HepG2 (cell line): ENCODE measurements around the gene FAM184B. TPM values are rescaled to one million over a fixed set of nuclear protein-coding genes. Genes with fewer than 3 reads are reported as not detected.

Source experiments
- ATAC-seq: fragments of 200-7000 bp; cut with Tn5 transposase; 3 replicates; pipeline ENCODE4 v1.9.1; 2020; ENCODE audit warnings: mild to moderate bottlenecking, moderate library complexity
- BruUV-seq: library from RNA; stranded (reverse); fragments of 400-500 nt; replicated peaks from 2 replicates; lab custom pipeline; 2021; lab: Mats Ljungman, UMichigan
- CTCF ChIA-PET: fragments of 300-600 bp; formaldehyde crosslinking; extraction: SDS; loops from one replicate; lab custom pipeline; 2021; ENCODE audit warnings: low total read pairs, inconsistent platforms, low intra/inter-chr PET ratio; lab: Yijun Ruan, JAX
- POLR2A ChIA-PET: fragments of 350-600 bp; sonication (Branson Sonifier 250); formaldehyde crosslinking; loops from one replicate; lab custom pipeline; 2020; ENCODE audit warnings: antibody characterized with exemption, inconsistent platforms; lab: Yijun Ruan, JAX
- DNase-seq: peaks from one replicate; pipeline ENCODE4 v3.0.0-alpha.2; 2015; ENCODE audit warnings: low spot score
- FAIRE-seq: peaks from 3 replicates; lab custom pipeline; 2011; peaks lifted over from hg19 to GRCh38; lab: Jason Lieb, UNC
- H2AFZ ChIP-seq: one replicate; pipeline ENCODE4 v1.6.1; 2011; ENCODE audit warnings: low read length, inconsistent platforms
- H3K27ac ChIP-seq: fragments of 300-600 bp; 3 replicates; pipeline ENCODE4 v1.8.0; 2011; ENCODE audit warnings: mixed run types, mild to moderate bottlenecking, mixed read lengths, low read length, inconsistent platforms; ENCODE audit not compliant: insufficient read depth; ENCODE audit errors: extremely low read length
- H3K27me3 ChIP-seq, 2 experiments: fragments of 200-600 bp in 1 of 2; 2 replicates in 1 of 2; 3 replicates in 1 of 2; pipeline versions ENCODE4 v1.6.0 to v1.8.0; 2011; ENCODE audit warnings: low read length in 2 of 2, mild to moderate bottlenecking in 2 of 2, moderate library complexity in 2 of 2, inconsistent platforms in 1 of 2; ENCODE audit not compliant: insufficient read depth in 2 of 2, control insufficient read depth in 1 of 2
- H3K36me3 ChIP-seq, 2 experiments: fragments of 200-600 bp in 1 of 2; replicated peaks in 1 of 2; 2 replicates in 1 of 2; 3 replicates in 1 of 2; pipeline versions ENCODE4 v1.5.1 to v1.8.0; 2011; ENCODE audit warnings: low read length in 2 of 2, inconsistent platforms in 1 of 2; ENCODE audit not compliant: insufficient read depth in 2 of 2, control insufficient read depth in 1 of 2
- H3K4me1 ChIP-seq: 2 replicates; pipeline ENCODE4 v1.5.1; 2012; ENCODE audit warnings: low read length, inconsistent platforms; ENCODE audit not compliant: insufficient read depth
- H3K4me2 ChIP-seq: 2 replicates; pipeline ENCODE4 v1.6.0; 2011; ENCODE audit warnings: low read depth, low read length, inconsistent platforms
- H3K4me3 ChIP-seq, 3 experiments: fragments of 200-600 bp in 1 of 3; sonication (generic), shearing (Covaris generic) in 1 of 3; replicated peaks in 1 of 3; 2 replicates each; pipeline ENCODE4 v1.5.1; 2011 to 2016; ENCODE audit warnings: low read length in 3 of 3, inconsistent platforms in 2 of 3, low read depth in 2 of 3, mild to moderate bottlenecking in 2 of 3, control low read depth in 1 of 3, mixed read lengths in 1 of 3; ENCODE audit not compliant: insufficient read depth in 1 of 3
- H3K79me2 ChIP-seq: one replicate; pipeline ENCODE4 v1.6.1; 2011; ENCODE audit warnings: low read length, inconsistent platforms; ENCODE audit not compliant: insufficient read depth
- H3K9ac ChIP-seq: 2 replicates; pipeline ENCODE4 v1.6.0; 2011; ENCODE audit warnings: mild to moderate bottlenecking, low read depth, low read length, inconsistent platforms; ENCODE audit not compliant: insufficient read depth
- H3K9me3 ChIP-seq: 2 replicates; pipeline ENCODE4 v1.5.1; 2012; ENCODE audit warnings: mild to moderate bottlenecking, low read length
- H4K20me1 ChIP-seq: 2 replicates; pipeline ENCODE4 v1.6.0; 2011; ENCODE audit warnings: inconsistent platforms, mild to moderate bottlenecking, low read length, moderate library complexity; ENCODE audit not compliant: insufficient read depth
- ARNT ChIP-seq: fragments of 450-650 bp; IDR thresholded peaks from 2 replicates; pipeline ENCODE4 v1.6.1; 2017
- HOXA5 ChIP-seq: sonication (generic); formaldehyde crosslinking; IDR thresholded peaks from 2 replicates; pipeline ENCODE4 v1.4.0; 2020; ENCODE audit warnings: missing genetic modification reagents
- KLF11 ChIP-seq: IDR thresholded peaks from 2 replicates; pipeline ENCODE4 v1.6.1; 2016; ENCODE audit warnings: missing compliant biosample characterization
- MZF1 ChIP-seq: sonication (generic); formaldehyde crosslinking; IDR thresholded peaks from 2 replicates; pipeline ENCODE4 v1.8.1; 2023; ENCODE audit warnings: mild to moderate bottlenecking, missing genetic modification reagents, borderline replicate concordance
- NFIC ChIP-seq: IDR thresholded peaks from 2 replicates; pipeline ENCODE4 v1.6.1; 2012; ENCODE audit warnings: mild to moderate bottlenecking, low read length, inconsistent platforms
- NPAS2 ChIP-seq: sonication (generic); formaldehyde crosslinking; IDR thresholded peaks from 2 replicates; pipeline ENCODE4 v1.8.0; 2022; ENCODE audit warnings: mild to moderate bottlenecking, missing genetic modification reagents, borderline replicate concordance
- PAWR ChIP-seq: sonication (generic); formaldehyde crosslinking; IDR thresholded peaks from 2 replicates; pipeline ENCODE4 v1.4.0; 2020; ENCODE audit warnings: missing genetic modification reagents, mild to moderate bottlenecking, borderline replicate concordance
- PRDM4 ChIP-seq: sonication (generic); formaldehyde crosslinking; IDR thresholded peaks from 2 replicates; pipeline ENCODE4 v1.9.0; 2021; ENCODE audit warnings: missing genetic modification reagents, borderline replicate concordance
- PTBP1 ChIP-seq: fragments of 200-400 bp; formaldehyde crosslinking; IDR thresholded peaks from 2 replicates; pipeline ENCODE4 v1.6.1; 2018; ENCODE audit warnings: low read length, low read depth; ENCODE audit not compliant: poor library complexity, severe bottlenecking
- RCOR2 ChIP-seq: IDR thresholded peaks from 2 replicates; pipeline ENCODE4 v1.6.1; 2016; ENCODE audit warnings: missing biosample characterization, missing genetic modification reagents
- SP140L ChIP-seq: sonication (generic); formaldehyde crosslinking; IDR thresholded peaks from 2 replicates; pipeline ENCODE4 v1.4.0; 2020; ENCODE audit warnings: missing genetic modification reagents, borderline replicate concordance
- TBP ChIP-seq: sonication (generic); formaldehyde crosslinking; IDR thresholded peaks from 2 replicates; pipeline ENCODE4 v1.5.0; 2020; ENCODE audit warnings: missing genetic modification reagents
- ZFP41 ChIP-seq: sonication (generic); formaldehyde crosslinking; IDR thresholded peaks from 2 replicates; pipeline ENCODE4 v1.4.0; 2020; ENCODE audit warnings: mild to moderate bottlenecking, missing genetic modification reagents, borderline replicate concordance
- ZFYVE20 ChIP-seq: sonication (generic); formaldehyde crosslinking; IDR thresholded peaks from 2 replicates; pipeline ENCODE4 v1.8.0; 2023; ENCODE audit warnings: low read depth, mild to moderate bottlenecking, moderate library complexity, missing genetic modification reagents, borderline replicate concordance
- ZNF160 ChIP-seq: sonication (generic); formaldehyde crosslinking; IDR thresholded peaks from 2 replicates; pipeline ENCODE4 v1.8.0; 2022; ENCODE audit warnings: mild to moderate bottlenecking, inconsistent platforms, missing genetic modification reagents
- ZNF432 ChIP-seq: sonication (generic); formaldehyde crosslinking; IDR thresholded peaks from 2 replicates; pipeline ENCODE4 v1.5.0; 2020; ENCODE audit warnings: missing genetic modification reagents, mild to moderate bottlenecking, borderline replicate concordance
- ZNF451 ChIP-seq: sonication (generic); formaldehyde crosslinking; IDR thresholded peaks from 2 replicates; pipeline ENCODE4 v1.5.0; 2020; ENCODE audit warnings: mild to moderate bottlenecking, missing genetic modification reagents
- ZNF501 ChIP-seq: sonication (generic); formaldehyde crosslinking; IDR thresholded peaks from 2 replicates; pipeline ENCODE4 v1.5.1; 2020; ENCODE audit warnings: mild to moderate bottlenecking, moderate library complexity, missing genetic modification reagents
- ZNF549 ChIP-seq: sonication (generic); formaldehyde crosslinking; IDR thresholded peaks from 2 replicates; pipeline ENCODE4 v1.5.0; 2020; ENCODE audit warnings: missing genetic modification reagents
- ZNF557 ChIP-seq: sonication (generic); formaldehyde crosslinking; IDR thresholded peaks from 2 replicates; pipeline ENCODE4 v1.4.0; 2020; ENCODE audit warnings: missing genetic modification reagents
- WGBS: methylation state at CpG from one replicate; pipeline ENCODE4 v1.1.6; 2017; ENCODE audit warnings: low lambda C conversion rate; 5-methylcytosine and 5-hydroxymethylcytosine counted together
- in situ Hi-C: cut with HindIII; loops from 2 replicates; pipeline ENCODE4 v1.10.0; 2017; ENCODE audit warnings: low pct_unique_long_range_greater_than_20kb; ENCODE audit not compliant: extremely low pct_ligation_motif_present
- intact Hi-C: fragments of 100-400 bp; cut with micrococcal nuclease; formaldehyde crosslinking; loops from one replicate; pipeline ENCODE4 v1.10.0; 2022; ENCODE audit not compliant: unreplicated experiment
- polyA plus RNA-seq, 8 experiments: library from polyadenylated mRNA; depleted of rRNA in 3 of 8; stranded (reverse) in 7 of 8; unstranded in 1 of 8; fragments of >200 nt; fragmentation: Illumina TruSeq in 4 of 8; extraction: Trizol in 4 of 8; gene quantifications; 2 replicates each; pipeline versions ENCODE4 v1.2.1 to v1.2.3, GENCODE V29; 2011 to 2016; ENCODE audit warnings: low read depth in 4 of 8, missing spikeins in 1 of 8, mixed read lengths in 1 of 8; ENCODE audit not compliant: insufficient read depth in 1 of 8
- total RNA-seq, 5 experiments: library from RNA; depleted of rRNA; stranded (reverse); fragments of >200 nt; fragmentation: Illumina TruSeq; extraction: Trizol; gene quantifications; 2 replicates each; pipeline ENCODE4 v1.2.3, GENCODE V29; 2016; ENCODE audit warnings: low read depth in 1 of 5

Gene FAM184B
- total and polyA plus RNA-seq, 2 of the 13 experiments (the other 11 are each of a cell fraction or from before 2014, with no cell fraction given): not detected

GRCh38 chr4:17812801-17813200 lies 31.4 kb upstream of the FAM184B start:
- ATAC-seq (no peak), FAIRE-seq (peak; percentile 18), DNase-seq (no peak)
- in situ Hi-C loops (loop anchor here (10.0 kb wide), 2 partner anchors 212 to 552 kb away; partner anchors contain the start of gene LCORL), intact Hi-C loops (no loop called here)
- Histone ChIP-seq H3K79me2 (peaks cover 74% of the 10 kb centered on the region), H3K9me3 (no peaks in the 10 kb centered on the region), H3K4me3 (peak overlapping the region; percentile 21 to 93 (median 68); a peak in 4 of 6 replicates), H3K36me3 (peaks cover 2 to 23% of the 10 kb centered on the region in 2 experiments; a peak in 3 of 5 replicates), H2AFZ (no peak overlapping the region), H3K4me2 (peak overlapping the region; percentile 79), H3K9ac (0 out of 2 replicates have a peak overlapping the region, but pooled peaks have one; percentile 10), H3K27ac (no peak overlapping the region), H3K4me1 (peaks cover 25% of the 10 kb centered on the region), H4K20me1 (peaks cover 19% of the 10 kb centered on the region), H3K27me3 (no peaks in the 10 kb centered on the region; a peak in 1 of 5 replicates)
- 64% methylated on average over 3 of the region's 3 CpGs for WGBS
- CTCF ChIA-PET: no interaction called here
- no peak for TF ChIP-seq PTBP1
- no peak for TF ChIP-seq ZFYVE20
- no peak for TF ChIP-seq KLF11
- no peak for TF ChIP-seq TBP (CRISPR knock-in tag)
- TF ChIP-seq NPAS2 (CRISPR knock-in tag): no peak
- no peak for TF ChIP-seq NFIC
- BruUV-seq: no TSS peak
- POLR2A ChIA-PET: no interaction called here

GRCh38 chr4:17812125-17812524 lies 30.7 kb upstream of the FAM184B start:
- DNase-seq: no peak
- peak overlapping the region; percentile 79 for H3K4me2 ChIP-seq
- peak overlapping the region; percentile 72 for H3K27ac ChIP-seq
- in situ Hi-C loops (loop anchor here (10.0 kb wide), 2 partner anchors 213 to 553 kb away; partner anchors contain the start of gene LCORL), intact Hi-C loops (no loop called here)
- TF ChIP-seq ARNT (no peak), ZNF432 (no peak), ZNF501 (no peak), PRDM4 (no peak), PAWR (CRISPR knock-in tag) (no peak), ZNF451 (CRISPR knock-in tag) (no peak), ZNF549 (CRISPR knock-in tag) (no peak), ZFP41 (CRISPR knock-in tag) (no peak), SP140L (CRISPR knock-in tag) (no peak), ZNF160 (CRISPR knock-in tag) (no peak), RCOR2 (CRISPR knock-in tag) (no peak), MZF1 (CRISPR knock-in tag) (no peak), HOXA5 (CRISPR knock-in tag) (no peak), ZNF557 (no peak)
- under 1% methylated on average over 3 of the region's 3 CpGs for WGBS
- no peak for ATAC-seq
- no peaks in the 10 kb centered on the region; a peak in 1 of 5 replicates for H3K27me3 ChIP-seq
- H4K20me1 ChIP-seq: peaks cover 26% of the 10 kb centered on the region
- H3K36me3 ChIP-seq: peaks cover 2 to 20% of the 10 kb centered on the region in 2 experiments; a peak in 4 of 5 replicates
- FAIRE-seq: no peak
- H3K4me3 ChIP-seq: peak overlapping the region; percentile 68 to 93 (median 79); a peak in 5 of 6 replicates
- ChIA-PET CTCF (no interaction called here), POLR2A (no interaction called here)
- H3K79me2 ChIP-seq: peaks cover 79% of the 10 kb centered on the region
- no peak overlapping the region for H2AFZ ChIP-seq
- peak overlapping the region; percentile 97 for H3K9ac ChIP-seq
- BruUV-seq: no TSS peak
- peaks cover 31% of the 10 kb centered on the region for H3K4me1 ChIP-seq
- no peaks in the 10 kb centered on the region for H3K9me3 ChIP-seq
